Tibial nerve (tissue), 4 donors: ENCODE results near the gene TOP1.

ENCODE experiments used
- EP300 ChIP-seq, 2 donors: sonication (generic); formaldehyde crosslinking; IDR thresholded peaks; one replicate each; pipeline ENCODE4 v1.6.1; 2017; ENCODE audit warnings: antibody characterized with exemption in 2 of 2, mild to moderate bottlenecking in 1 of 2
- POLR2A ChIP-seq, 2 donors: fragments of 450-650 bp; IDR thresholded peaks; one replicate each; pipeline ENCODE4 v1.6.1; 2017; ENCODE audit warnings: antibody characterized with exemption in 2 of 2, mild to moderate bottlenecking in 2 of 2, moderate library complexity in 2 of 2
- TF ChIP-seq, protein P1 (sequence below), 5 experiments: fragments of 200-600 bp in 3 of 5; fragments of 450-650 bp in 2 of 5; sonication (generic) in 3 of 5; IDR thresholded peaks; one replicate each; pipeline ENCODE4 v1.5.1; 2016 to 2019; ENCODE audit warnings: antibody characterized with exemption in 5 of 5, mild to moderate bottlenecking in 3 of 5, moderate library complexity in 2 of 5

DNA sequence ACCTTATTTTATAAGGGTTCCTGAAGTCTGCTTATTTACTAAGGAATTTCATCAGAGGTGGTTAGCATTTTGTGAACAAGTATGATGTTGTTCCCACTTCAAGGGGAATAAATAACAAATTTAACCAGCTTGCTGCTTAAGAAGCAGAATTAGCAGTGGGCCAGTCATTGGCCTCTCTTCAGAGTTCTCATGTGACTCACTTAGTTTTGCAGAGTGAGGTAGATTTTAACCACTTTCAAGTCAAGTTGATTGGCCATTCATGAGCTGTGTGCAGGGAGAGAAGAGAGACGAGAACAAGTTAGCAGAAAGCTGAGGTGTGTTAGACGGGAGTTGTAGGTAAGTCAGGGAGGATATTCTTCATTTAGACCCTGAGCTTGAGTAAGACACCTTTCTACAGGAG is 18.1 kb downstream of the TOP1 start:
- TF ChIP-seq, protein P1, sequence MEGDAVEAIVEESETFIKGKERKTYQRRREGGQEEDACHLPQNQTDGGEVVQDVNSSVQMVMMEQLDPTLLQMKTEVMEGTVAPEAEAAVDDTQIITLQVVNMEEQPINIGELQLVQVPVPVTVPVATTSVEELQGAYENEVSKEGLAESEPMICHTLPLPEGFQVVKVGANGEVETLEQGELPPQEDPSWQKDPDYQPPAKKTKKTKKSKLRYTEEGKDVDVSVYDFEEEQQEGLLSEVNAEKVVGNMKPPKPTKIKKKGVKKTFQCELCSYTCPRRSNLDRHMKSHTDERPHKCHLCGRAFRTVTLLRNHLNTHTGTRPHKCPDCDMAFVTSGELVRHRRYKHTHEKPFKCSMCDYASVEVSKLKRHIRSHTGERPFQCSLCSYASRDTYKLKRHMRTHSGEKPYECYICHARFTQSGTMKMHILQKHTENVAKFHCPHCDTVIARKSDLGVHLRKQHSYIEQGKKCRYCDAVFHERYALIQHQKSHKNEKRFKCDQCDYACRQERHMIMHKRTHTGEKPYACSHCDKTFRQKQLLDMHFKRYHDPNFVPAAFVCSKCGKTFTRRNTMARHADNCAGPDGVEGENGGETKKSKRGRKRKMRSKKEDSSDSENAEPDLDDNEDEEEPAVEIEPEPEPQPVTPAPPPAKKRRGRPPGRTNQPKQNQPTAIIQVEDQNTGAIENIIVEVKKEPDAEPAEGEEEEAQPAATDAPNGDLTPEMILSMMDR (IDR thresholded peaks at IDR 0.05): no peak
- no peak for TF ChIP-seq POLR2A (IDR thresholded peaks at IDR 0.05)
- no peak for TF ChIP-seq EP300 (IDR thresholded peaks at IDR 0.05)
